MM.1S (cell line): Measurements from ENCODE around the gene SORD.
"Not testable (repeated sequence)": the region's sequence is repeated elsewhere in the genome, so short reads cannot be mapped to it uniquely, and the experiment has no call there.

Experiments
- DNase-seq: peaks from one replicate; pipeline ENCODE4 v3.0.0-alpha.2; 2015
- H2AFZ ChIP-seq: fragments of 300-600 bp; sonication (generic); 2 replicates; pipeline ENCODE4 v1.6.0; 2016; ENCODE audit warnings: antibody characterized with exemption, low read length
- H3F3A ChIP-seq: fragments of 300-600 bp; sonication (generic); 2 replicates; pipeline ENCODE4 v1.6.1; 2016; ENCODE audit warnings: mild to moderate bottlenecking, antibody characterized with exemption, low read length, moderate library complexity, mixed read lengths; ENCODE audit not compliant: insufficient read depth
- H3K27ac ChIP-seq: fragments of 300-600 bp; sonication (generic); 2 replicates; pipeline ENCODE4 v1.5.1; 2016; ENCODE audit warnings: mild to moderate bottlenecking, low read length
- H3K27me3 ChIP-seq: fragments of 300-600 bp; sonication (generic); replicated peaks from 2 replicates; pipeline ENCODE4 v1.6.0; 2016; ENCODE audit warnings: low read length; ENCODE audit not compliant: insufficient read depth
- H3K36me3 ChIP-seq: fragments of 300-600 bp; sonication (generic); replicated peaks from 2 replicates; pipeline ENCODE4 v1.6.1; 2016; ENCODE audit warnings: mild to moderate bottlenecking, low read length, mixed read lengths; ENCODE audit not compliant: insufficient read depth
- H3K4me1 ChIP-seq: fragments of 300-600 bp; sonication (generic); 2 replicates; pipeline ENCODE4 v1.6.1; 2016; ENCODE audit warnings: low read length, mixed read lengths
- H3K4me2 ChIP-seq: fragments of 300-600 bp; sonication (generic); 2 replicates; pipeline ENCODE4 v1.6.0; 2016; ENCODE audit warnings: low read depth, low read length
- H3K4me3 ChIP-seq: fragments of 300-600 bp; sonication (generic); 2 replicates; pipeline ENCODE4 v1.5.1; 2016; ENCODE audit warnings: low read length, mixed read lengths
- H3K79me2 ChIP-seq: fragments of 300-600 bp; sonication (generic); 2 replicates; pipeline ENCODE4 v1.6.1; 2016; ENCODE audit warnings: mixed run types, low read length, mixed read lengths
- H3K9ac ChIP-seq: fragments of 300-600 bp; sonication (generic); 2 replicates; pipeline ENCODE4 v1.6.1; 2016; ENCODE audit warnings: low read length, mixed read lengths
- H3K9me2 ChIP-seq: fragments of 300-600 bp; sonication (generic); replicated peaks from 2 replicates; pipeline ENCODE4 v1.6.1; 2016; ENCODE audit warnings: mild to moderate bottlenecking, low read length, mixed read lengths; ENCODE audit not compliant: insufficient read depth
- H3K9me3 ChIP-seq: fragments of 300-600 bp; sonication (generic); replicated peaks from 2 replicates; pipeline ENCODE4 v1.6.1; 2016; ENCODE audit warnings: mild to moderate bottlenecking, low read length, mixed read lengths; ENCODE audit not compliant: insufficient read depth
- H4K20me1 ChIP-seq: fragments of 300-600 bp; sonication (generic); 2 replicates; pipeline ENCODE4 v1.6.1; 2016; ENCODE audit warnings: mild to moderate bottlenecking, low read length, moderate library complexity, mixed read lengths; ENCODE audit not compliant: insufficient read depth
- EZH2 ChIP-seq: fragments of 300-600 bp; sonication (generic); optimal IDR thresholded peaks from 2 replicates; pipeline ENCODE3; 2017; ENCODE audit warnings: low read depth, mild to moderate bottlenecking, antibody characterized with exemption, low read length, mixed read lengths
- EZH2phosphoT487 ChIP-seq: fragments of 300-600 bp; sonication (generic); IDR thresholded peaks from 2 replicates; pipeline ENCODE4 v1.6.1; 2018; ENCODE audit warnings: antibody characterized with exemption, low read length
- TF ChIP-seq, protein P1 (sequence below): fragments of 300-600 bp; sonication (generic); IDR thresholded peaks from 2 replicates; pipeline ENCODE4 v1.5.1; 2016; ENCODE audit warnings: antibody characterized with exemption, low read length, mixed read lengths

SORD gene

DNA sequence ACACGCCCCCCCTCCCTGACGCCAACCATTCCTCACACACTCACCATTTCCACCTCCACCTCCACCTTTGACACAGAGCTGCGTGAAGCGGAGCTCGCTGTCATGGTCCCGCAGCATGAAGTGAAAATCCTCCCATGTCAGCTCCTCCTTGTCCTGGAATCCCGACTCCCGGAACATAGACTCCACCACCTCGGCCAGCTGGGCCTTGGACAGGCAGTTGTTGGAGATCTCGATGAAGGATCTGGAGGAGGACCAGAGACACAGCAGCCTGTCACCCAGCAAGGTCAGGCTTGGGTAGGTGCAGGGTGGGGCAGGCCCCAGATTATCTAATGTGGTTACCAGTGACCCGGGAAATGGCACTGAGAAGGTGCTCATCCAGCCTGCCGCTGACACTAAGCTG, 78.8 kb downstream of the SORD start:
- Histone ChIP-seq H3K79me2 (no peaks in the 10 kb centered on the region), H3K9me3 (no peaks in the 10 kb centered on the region), H3K9me2 (no peaks in the 10 kb centered on the region), H3K4me2 (no peak overlapping the region), H3K36me3 (no peaks in the 10 kb centered on the region), H3K27me3 (no peaks in the 10 kb centered on the region), H3F3A (no peaks in the 10 kb centered on the region), H4K20me1 (no peaks in the 10 kb centered on the region), H2AFZ (no peak overlapping the region), H3K9ac (no peak overlapping the region), H3K4me1 (no peaks in the 10 kb centered on the region), H3K4me3 (no peak overlapping the region), H3K27ac (no peak overlapping the region)
- TF ChIP-seq EZH2phosphoT487 = no peak
- no peak for TF ChIP-seq EZH2
- TF ChIP-seq, protein P1, sequence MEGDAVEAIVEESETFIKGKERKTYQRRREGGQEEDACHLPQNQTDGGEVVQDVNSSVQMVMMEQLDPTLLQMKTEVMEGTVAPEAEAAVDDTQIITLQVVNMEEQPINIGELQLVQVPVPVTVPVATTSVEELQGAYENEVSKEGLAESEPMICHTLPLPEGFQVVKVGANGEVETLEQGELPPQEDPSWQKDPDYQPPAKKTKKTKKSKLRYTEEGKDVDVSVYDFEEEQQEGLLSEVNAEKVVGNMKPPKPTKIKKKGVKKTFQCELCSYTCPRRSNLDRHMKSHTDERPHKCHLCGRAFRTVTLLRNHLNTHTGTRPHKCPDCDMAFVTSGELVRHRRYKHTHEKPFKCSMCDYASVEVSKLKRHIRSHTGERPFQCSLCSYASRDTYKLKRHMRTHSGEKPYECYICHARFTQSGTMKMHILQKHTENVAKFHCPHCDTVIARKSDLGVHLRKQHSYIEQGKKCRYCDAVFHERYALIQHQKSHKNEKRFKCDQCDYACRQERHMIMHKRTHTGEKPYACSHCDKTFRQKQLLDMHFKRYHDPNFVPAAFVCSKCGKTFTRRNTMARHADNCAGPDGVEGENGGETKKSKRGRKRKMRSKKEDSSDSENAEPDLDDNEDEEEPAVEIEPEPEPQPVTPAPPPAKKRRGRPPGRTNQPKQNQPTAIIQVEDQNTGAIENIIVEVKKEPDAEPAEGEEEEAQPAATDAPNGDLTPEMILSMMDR = no peak
- no peak for DNase-seq

- no peaks in the 10 kb centered on the region for H3K4me1 ChIP-seq
- no peak for DNase-seq
- no peaks in the 10 kb centered on the region for H3F3A ChIP-seq
- H3K9ac ChIP-seq = no peak overlapping the region
- TF ChIP-seq EZH2phosphoT487 (no peak), EZH2 (no peak)
- TF ChIP-seq, protein P1 = no peak
- no peaks in the 10 kb centered on the region for H3K79me2 ChIP-seq
- H3K4me3 ChIP-seq = no peak overlapping the region
- H3K36me3 ChIP-seq = no peaks in the 10 kb centered on the region
- no peak overlapping the region for H2AFZ ChIP-seq
- no peaks in the 10 kb centered on the region for H4K20me1 ChIP-seq
- H3K9me2 ChIP-seq = no peaks in the 10 kb centered on the region
- no peak overlapping the region for H3K27ac ChIP-seq
- H3K9me3 ChIP-seq = no peaks in the 10 kb centered on the region
- H3K27me3 ChIP-seq = no peaks in the 10 kb centered on the region
- no peak overlapping the region for H3K4me2 ChIP-seq
These were observed 79.2 kb downstream of the SORD start for GRCh38 chr15:45102226-45102625.

- DNase-seq, H3K36me3 ChIP-seq, H4K20me1 ChIP-seq, H3K4me2 ChIP-seq, H3K27ac ChIP-seq, H3K79me2 ChIP-seq, H3K4me3 ChIP-seq, H3F3A ChIP-seq, H3K9ac ChIP-seq, H2AFZ ChIP-seq, H3K27me3 ChIP-seq, H3K9me3 ChIP-seq, H3K9me2 ChIP-seq, H3K4me1 ChIP-seq: not testable (repeated sequence)
These were observed 81.2 kb downstream of the SORD start for GRCh38 chr15:45104170-45104569.

- Histone ChIP-seq H4K20me1 (no peaks in the 10 kb centered on the region), H3K27ac (no peak overlapping the region), H3K4me2 (no peak overlapping the region), H3K79me2 (no peaks in the 10 kb centered on the region), H3K9ac (no peak overlapping the region), H3K4me1 (no peaks in the 10 kb centered on the region), H3K4me3 (no peak overlapping the region), H3K36me3 (no peaks in the 10 kb centered on the region), H3F3A (no peaks in the 10 kb centered on the region), H3K9me2 (no peaks in the 10 kb centered on the region), H3K27me3 (no peaks in the 10 kb centered on the region), H3K9me3 (no peaks in the 10 kb centered on the region), H2AFZ (no peak overlapping the region)
- no peak for DNase-seq
- TF ChIP-seq, protein P1 = no peak
- TF ChIP-seq EZH2phosphoT487 = no peak
- no peak for TF ChIP-seq EZH2
These were observed 82.6 kb downstream of the SORD start for GRCh38 chr15:45105586-45105985.
